Measurements from ENCODE around the gene ABCC1.

DNA sequence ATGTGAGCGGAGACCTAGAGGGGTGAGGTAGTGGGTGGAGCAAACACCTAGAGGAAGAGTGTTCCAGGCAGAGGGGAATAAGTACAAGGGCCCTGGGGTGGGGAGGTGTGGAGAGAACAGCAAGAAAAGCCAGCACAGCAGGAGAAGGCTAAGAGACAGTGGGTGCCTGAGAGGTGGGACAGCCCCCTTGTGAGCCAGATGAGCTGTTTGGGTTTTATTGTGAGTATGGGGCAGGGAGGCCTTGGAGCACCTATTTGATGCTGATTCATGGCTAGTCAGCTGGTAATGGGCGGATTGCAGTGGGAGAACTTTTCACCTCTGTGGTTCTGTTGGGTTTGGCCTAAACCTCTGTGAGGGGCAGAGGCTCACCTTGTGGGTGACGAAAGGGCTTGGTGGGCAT, 68.4 kb downstream of the ABCC1 start:
- TF ChIP-seq POLR2A (IDR thresholded peaks at IDR 0.05) = no peak
- TF ChIP-seq, protein P1, sequence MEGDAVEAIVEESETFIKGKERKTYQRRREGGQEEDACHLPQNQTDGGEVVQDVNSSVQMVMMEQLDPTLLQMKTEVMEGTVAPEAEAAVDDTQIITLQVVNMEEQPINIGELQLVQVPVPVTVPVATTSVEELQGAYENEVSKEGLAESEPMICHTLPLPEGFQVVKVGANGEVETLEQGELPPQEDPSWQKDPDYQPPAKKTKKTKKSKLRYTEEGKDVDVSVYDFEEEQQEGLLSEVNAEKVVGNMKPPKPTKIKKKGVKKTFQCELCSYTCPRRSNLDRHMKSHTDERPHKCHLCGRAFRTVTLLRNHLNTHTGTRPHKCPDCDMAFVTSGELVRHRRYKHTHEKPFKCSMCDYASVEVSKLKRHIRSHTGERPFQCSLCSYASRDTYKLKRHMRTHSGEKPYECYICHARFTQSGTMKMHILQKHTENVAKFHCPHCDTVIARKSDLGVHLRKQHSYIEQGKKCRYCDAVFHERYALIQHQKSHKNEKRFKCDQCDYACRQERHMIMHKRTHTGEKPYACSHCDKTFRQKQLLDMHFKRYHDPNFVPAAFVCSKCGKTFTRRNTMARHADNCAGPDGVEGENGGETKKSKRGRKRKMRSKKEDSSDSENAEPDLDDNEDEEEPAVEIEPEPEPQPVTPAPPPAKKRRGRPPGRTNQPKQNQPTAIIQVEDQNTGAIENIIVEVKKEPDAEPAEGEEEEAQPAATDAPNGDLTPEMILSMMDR (IDR thresholded peaks at IDR 0.05) = no peak
- no peak for TF ChIP-seq POLR2AphosphoS5 (IDR thresholded peaks at IDR 0.05)
